Activated naive CD4-positive, alpha-beta T cell treated with anti-CD3 and anti-CD28 coated beads, Interleukin-2, amount 10 ng/mL, durations not matched to agents 7 days and 5 days (primary cell): Measurements from ENCODE around the gene PRMT7.

Source experiments
- CTCF ChIA-PET: fragments of 350-600 bp; sonication (Branson Sonifier 250); formaldehyde crosslinking; loops from one replicate; lab custom pipeline; 2021; ENCODE audit warnings: antibody characterized with exemption; lab: Charles Lee
- DNase-seq: peaks from one replicate; pipeline ENCODE4 v3.0.0-alpha.2; 2020
- H3K27ac Mint-ChIP-seq: one replicate; pipeline ENCODE4 v1.8.0; 2021; ENCODE audit warnings: mild to moderate bottlenecking, moderate library complexity, mixed read lengths
- H3K27me3 Mint-ChIP-seq: one replicate; pipeline ENCODE4 v1.8.0; 2021; ENCODE audit warnings: mild to moderate bottlenecking, mixed read lengths
- H3K36me3 Mint-ChIP-seq: one replicate; pipeline ENCODE4 v1.8.0; 2021; ENCODE audit warnings: mixed read lengths
- H3K4me1 Mint-ChIP-seq: one replicate; pipeline ENCODE4 v1.8.0; 2021; ENCODE audit warnings: mixed read lengths
- H3K4me3 Mint-ChIP-seq: one replicate; pipeline ENCODE4 v1.8.0; 2021; ENCODE audit warnings: mild to moderate bottlenecking, moderate library complexity, mixed read lengths
- H3K9me3 Mint-ChIP-seq: one replicate; pipeline ENCODE4 v1.8.0; 2021; ENCODE audit warnings: mixed read lengths

PRMT7 gene

DNA sequence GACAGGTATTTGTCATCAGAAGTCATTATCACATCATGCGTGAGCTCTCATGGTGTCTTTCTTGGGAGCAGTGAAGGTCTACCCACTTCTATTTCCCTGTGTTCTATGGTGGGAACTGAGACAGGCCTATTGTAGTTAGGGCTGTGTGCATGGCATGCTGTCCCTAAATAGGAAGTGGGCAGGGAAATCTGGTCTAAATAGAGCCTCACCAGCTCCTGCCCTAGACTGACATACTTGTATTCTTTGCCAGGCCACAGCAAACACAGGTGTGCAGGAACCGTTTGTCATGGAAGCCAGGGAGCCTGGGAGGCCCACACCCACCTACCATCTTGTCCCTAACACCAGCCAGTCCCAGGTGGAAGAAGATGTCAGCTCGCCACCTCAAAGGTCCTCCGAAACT is 36.4 kb upstream of the PRMT7 start:
- DNase-seq = no peak
- Mint-ChIP-seq H3K4me1 (peaks cover 80% of the 10 kb centered on the region), H3K4me3 (peak overlapping the region; percentile 18), H3K27ac (peak overlapping the region; percentile 91), H3K27me3 (no peaks in the 10 kb centered on the region), H3K9me3 (no peaks in the 10 kb centered on the region), H3K36me3 (peaks cover 63% of the 10 kb centered on the region)
- CTCF ChIA-PET = interaction anchor here (1.8 to 4.0 kb wide), 4 partner anchors 11 to 15 kb away, joined by 8 to 21 read pairs (median 11); partner anchors contain the start of gene SLC7A6

DNA sequence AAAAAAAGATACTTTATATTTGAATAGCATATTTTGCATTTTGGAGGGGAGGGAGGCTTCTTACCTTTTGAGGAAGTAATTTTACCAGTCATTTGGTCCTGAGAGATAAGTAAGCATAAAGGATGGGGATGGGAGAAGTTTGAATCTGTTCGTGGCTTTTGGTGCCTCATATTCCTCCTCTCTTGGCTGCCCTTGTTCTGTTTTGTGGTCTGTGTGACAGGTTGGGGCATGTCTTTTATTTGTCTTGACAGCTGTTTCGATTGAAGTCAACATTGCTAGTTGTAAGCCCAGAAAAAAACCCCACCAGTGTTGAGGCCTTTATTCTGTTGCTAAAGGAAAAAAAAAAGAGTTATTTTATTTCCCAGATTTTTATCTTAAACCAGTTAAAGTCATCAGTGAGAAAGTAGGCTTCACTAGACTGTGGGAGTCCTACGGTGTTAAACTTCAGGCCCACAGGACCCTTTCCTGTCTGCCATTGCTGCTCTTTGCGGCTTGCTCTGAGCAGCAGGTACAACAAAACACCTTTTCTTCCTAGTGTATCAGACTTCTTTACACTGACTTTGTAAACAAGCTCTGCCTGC is 35.1 kb upstream of the PRMT7 start:
- peaks cover 77% of the 10 kb centered on the region for H3K4me1 Mint-ChIP-seq
- H3K27ac Mint-ChIP-seq = peak overlapping the region; percentile 91
- H3K36me3 Mint-ChIP-seq = peaks cover 61% of the 10 kb centered on the region
- no peaks in the 10 kb centered on the region for H3K9me3 Mint-ChIP-seq
- H3K27me3 Mint-ChIP-seq = no peaks in the 10 kb centered on the region
- CTCF ChIA-PET = interaction anchor here (1.0 to 4.0 kb wide), 7 partner anchors 10 to 53 kb away, joined by 3 to 21 read pairs (median 5); partner anchors contain the start of genes PRMT7, SLC7A6 and SLC7A6OS
- H3K4me3 Mint-ChIP-seq = peak overlapping the region; percentile 39
- peak; percentile 69 for DNase-seq

DNA sequence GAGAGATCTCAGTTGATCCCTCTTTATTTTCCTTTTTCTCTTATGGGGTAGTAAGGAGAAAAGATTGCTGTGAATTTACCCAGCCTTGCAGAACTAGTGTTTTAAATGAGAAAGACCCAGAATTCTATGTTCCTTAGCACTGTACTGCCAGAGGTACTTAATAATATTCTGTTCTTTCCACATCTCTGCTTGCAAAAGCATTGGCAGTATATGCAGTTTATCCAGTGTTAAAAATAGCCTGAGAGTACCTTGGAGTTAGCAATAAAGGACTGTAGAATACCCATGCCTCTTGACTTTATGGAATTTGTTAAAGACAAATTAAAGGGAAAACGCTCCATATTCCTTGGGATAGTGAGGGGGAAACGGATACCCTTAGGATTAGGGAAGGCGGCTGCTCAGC is 34.6 kb upstream of the PRMT7 start:
- CTCF ChIA-PET = interaction anchor here (1.0 to 4.0 kb wide), 7 partner anchors 9 to 52 kb away, joined by 3 to 21 read pairs (median 5); partner anchors contain the start of genes PRMT7, SLC7A6 and SLC7A6OS
- no peaks in the 10 kb centered on the region for H3K9me3 Mint-ChIP-seq
- DNase-seq = no peak
- H3K27me3 Mint-ChIP-seq = no peaks in the 10 kb centered on the region
- peaks cover 78% of the 10 kb centered on the region for H3K4me1 Mint-ChIP-seq
- H3K27ac Mint-ChIP-seq = peak overlapping the region; percentile 91
- peaks cover 61% of the 10 kb centered on the region for H3K36me3 Mint-ChIP-seq
- H3K4me3 Mint-ChIP-seq = peak overlapping the region; percentile 39

DNA sequence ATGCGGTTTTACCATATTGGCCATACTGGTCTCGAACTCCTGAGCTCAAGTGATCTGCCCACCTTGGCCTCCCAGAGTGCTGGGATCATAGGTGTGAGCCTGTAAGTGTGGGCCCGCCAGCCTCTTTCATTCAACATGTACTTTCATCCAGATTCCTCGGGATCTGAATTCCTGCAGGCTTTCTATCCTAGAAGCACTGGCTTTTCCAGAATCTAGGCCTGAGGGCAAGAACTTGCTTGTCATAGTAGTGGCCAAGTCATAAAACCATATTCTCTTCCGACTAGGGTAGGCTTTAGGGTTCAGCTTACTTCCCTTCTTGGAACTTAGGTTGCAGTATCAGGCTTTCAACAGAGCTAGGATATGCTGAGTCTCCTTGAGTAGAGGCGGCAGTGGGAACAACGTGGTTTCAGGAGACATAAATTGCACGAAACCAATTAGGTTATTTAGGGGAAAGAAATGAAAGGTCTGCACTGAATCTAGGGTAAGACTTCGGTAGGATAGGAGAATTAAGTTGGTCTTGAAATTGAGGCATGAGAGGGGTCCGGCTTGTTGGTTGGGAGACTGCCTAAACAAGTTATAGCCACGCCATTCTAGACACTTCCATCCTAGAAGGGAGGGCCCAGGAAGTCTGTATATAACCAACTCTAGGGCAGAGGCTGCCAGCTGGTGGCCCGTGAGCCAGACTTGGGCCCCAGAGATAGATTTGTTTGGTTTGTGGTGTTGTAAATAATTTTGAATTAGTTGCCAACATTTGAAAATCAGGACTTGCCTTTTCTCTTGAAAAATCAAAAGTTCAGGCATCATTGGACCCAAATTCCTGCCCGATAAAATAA is 30.9 kb upstream of the PRMT7 start:
- Mint-ChIP-seq H3K27me3 (no peaks in the 10 kb centered on the region), H3K4me1 (peaks cover 78% of the 10 kb centered on the region), H3K4me3 (no peak overlapping the region), H3K36me3 (peaks cover 65% of the 10 kb centered on the region), H3K27ac (peak overlapping the region; percentile 33), H3K9me3 (no peaks in the 10 kb centered on the region)
- no peak for DNase-seq
- CTCF ChIA-PET = interaction anchor here (1.4 to 3.6 kb wide), 3 partner anchors 11 to 18 kb away, joined by 5 to 16 read pairs (median 9); partner anchors contain the start of gene SLC7A6

DNA sequence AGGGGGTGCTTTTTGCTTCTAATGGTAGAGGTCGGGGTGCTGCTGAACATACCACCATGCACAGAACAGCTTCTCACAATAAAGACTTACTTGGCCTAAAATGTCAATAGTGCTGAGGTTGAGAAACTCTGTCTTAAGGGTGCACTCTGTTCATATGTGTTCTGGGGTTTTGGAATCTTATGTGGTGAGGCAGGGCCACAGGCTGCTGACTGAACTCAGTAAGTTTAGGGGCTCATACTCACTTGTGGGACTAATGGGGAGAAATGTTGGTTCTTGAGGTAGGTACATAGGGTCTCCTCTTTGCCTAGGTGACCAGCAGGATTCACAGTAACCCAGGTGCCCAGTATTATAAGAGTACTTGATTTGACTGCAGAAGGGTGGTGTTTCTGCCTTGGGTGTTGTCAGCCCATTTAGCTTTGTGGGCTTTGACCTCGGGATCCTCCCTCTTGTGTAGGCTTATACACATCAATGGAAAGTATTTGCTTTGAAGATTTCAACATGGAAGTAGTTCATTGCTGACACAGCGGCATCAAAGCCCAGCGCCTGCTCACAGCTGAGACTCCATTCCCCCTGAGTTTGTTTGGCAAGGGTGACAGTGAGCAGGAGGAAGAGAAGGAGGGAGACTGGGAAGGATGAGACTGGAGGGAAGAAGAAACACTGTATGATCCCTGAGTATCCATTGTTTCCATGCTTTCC is 29.3 kb upstream of the PRMT7 start:
- Mint-ChIP-seq H3K36me3 (peaks cover 60% of the 10 kb centered on the region), H3K4me3 (peak overlapping the region; percentile 20), H3K4me1 (peaks cover 77% of the 10 kb centered on the region), H3K27me3 (no peaks in the 10 kb centered on the region), H3K27ac (peak overlapping the region; percentile 86), H3K9me3 (no peaks in the 10 kb centered on the region)
- peak; percentile 63 for DNase-seq
- CTCF ChIA-PET = interaction anchor here (3.6 kb wide), 1 partner anchor 18 kb away, joined by 16 read pairs; the partner anchor contains the start of gene SLC7A6

DNA sequence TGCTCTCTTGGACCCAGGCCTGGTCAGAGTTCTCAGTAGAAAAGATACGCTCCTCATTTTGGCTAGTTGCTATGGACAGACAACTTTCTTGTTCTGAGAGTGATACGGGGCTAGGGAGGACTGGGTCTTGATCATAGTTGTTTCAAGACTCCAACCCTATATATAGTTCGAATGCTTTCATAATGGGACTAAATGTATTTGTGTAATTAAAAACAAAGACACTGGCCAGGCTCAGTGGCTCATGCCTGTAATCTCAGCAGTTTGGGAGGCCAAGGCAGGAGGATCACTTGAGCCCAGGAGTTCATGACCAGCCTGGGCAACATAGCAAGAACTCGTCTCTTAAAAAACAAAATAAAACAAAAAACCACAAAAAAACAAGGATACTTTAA is 28.8 kb upstream of the PRMT7 start:
- no peaks in the 10 kb centered on the region for H3K9me3 Mint-ChIP-seq
- H3K4me1 Mint-ChIP-seq = peaks cover 75% of the 10 kb centered on the region
- H3K27me3 Mint-ChIP-seq = no peaks in the 10 kb centered on the region
- no peak for DNase-seq
- H3K36me3 Mint-ChIP-seq = peaks cover 59% of the 10 kb centered on the region
- H3K27ac Mint-ChIP-seq = peak overlapping the region; percentile 86
- CTCF ChIA-PET = interaction anchor here (3.6 kb wide), 1 partner anchor 18 kb away, joined by 16 read pairs; the partner anchor contains the start of gene SLC7A6
- H3K4me3 Mint-ChIP-seq = peak overlapping the region; percentile 20

DNA sequence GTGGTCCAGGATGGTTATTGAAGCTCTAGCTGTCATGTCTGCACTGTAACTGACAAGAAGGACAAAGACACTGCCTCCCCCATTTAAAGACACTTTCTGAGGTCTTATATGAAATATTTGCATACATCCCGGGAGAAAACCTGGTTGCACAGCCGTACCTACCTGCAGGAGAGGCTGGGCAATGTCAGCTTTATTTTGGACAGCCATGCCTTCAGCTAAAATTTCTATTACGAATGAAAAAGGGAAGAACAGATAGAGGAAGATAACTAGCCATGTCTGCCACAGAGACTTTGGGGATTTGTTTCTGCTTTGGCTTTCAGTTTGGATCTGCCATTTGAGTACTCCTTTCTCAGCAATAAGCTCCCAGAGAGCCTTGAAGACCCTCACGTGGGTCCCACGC is 27.5 kb upstream of the PRMT7 start:
- Mint-ChIP-seq H3K4me1 (peaks cover 87% of the 10 kb centered on the region), H3K27ac (peak overlapping the region; percentile 86), H3K27me3 (no peaks in the 10 kb centered on the region), H3K4me3 (peak overlapping the region; percentile 73), H3K9me3 (no peaks in the 10 kb centered on the region), H3K36me3 (peaks cover 72% of the 10 kb centered on the region)
- DNase-seq = no peak
- CTCF ChIA-PET = interaction anchor here (0.5 to 4.4 kb wide), 7 partner anchors 10 to 517 kb away, joined by 3 to 41 read pairs (median 4); partner anchors contain the start of genes PRMT7, SLC7A6 and SLC7A6OS

DNA sequence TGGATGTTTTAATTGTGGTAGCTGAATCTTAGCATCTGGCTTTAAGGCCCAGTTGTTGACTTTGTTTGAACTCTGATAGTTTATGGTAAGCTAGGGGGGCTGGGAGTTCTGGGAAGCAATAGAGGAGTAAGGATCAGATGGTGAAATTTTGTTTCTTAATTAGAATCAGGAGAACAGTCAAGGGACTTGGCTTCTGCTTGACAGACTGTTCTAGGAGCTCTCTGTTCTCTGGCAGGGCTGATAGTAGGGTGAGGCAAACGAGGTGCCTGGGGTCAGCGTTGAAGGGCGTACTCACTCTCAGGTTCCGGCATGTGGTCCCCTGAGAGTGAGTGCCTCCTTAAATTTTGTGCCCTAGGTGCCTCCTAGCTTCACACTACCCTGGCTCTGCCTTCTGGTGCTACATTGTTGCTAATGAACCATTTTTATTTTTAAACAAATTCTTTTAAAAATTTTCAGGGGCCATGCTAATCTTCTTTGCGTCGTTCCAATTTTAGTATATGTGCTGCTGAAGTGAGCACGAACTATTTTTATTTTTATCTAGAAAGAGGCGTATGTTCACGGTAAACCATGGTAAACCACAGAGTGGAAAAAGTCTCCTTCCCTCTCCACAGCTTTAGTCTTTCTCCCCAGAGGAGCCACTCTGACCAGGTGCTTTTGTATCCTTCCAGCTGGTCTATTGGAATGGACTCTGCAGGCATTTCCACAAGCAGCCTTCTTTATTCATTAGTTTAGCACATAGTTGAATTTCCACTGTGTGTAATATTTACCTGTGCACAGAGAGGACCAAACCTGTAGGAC is 26.8 kb upstream of the PRMT7 start:
- H3K36me3 Mint-ChIP-seq = peaks cover 72% of the 10 kb centered on the region
- DNase-seq = peak; percentile 51

DNA sequence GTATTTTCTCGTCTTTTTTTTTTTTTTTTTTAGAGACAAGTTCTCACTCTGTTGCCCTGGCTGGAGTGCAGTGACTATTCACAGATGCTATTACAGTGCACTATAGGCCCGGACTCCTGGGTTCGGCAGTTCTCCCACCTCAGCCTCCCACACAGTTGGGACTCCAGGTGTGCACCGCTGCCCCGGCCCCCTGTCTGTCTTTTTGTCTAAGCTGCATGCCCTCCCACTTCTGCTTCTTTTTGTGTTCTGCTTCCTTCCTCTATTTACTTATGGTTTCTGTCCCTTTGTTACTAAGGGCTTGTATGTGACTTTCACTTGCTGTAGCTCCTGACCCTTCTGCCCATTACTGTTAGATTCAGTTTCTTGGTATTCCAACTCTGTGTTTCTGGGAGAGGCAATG is 26.0 kb upstream of the PRMT7 start:
- H3K4me1 Mint-ChIP-seq = peaks cover 92% of the 10 kb centered on the region
- H3K4me3 Mint-ChIP-seq = peak overlapping the region; percentile 73
- H3K27ac Mint-ChIP-seq = peak overlapping the region; percentile 86
- no peaks in the 10 kb centered on the region for H3K27me3 Mint-ChIP-seq
- CTCF ChIA-PET = interaction anchor here (0.9 to 4.4 kb wide), 9 partner anchors 8 to 26 kb away, joined by 3 to 41 read pairs (median 9); partner anchors contain the start of genes PRMT7, SLC7A6 and SLC7A6OS
- no peak for DNase-seq
- no peaks in the 10 kb centered on the region for H3K9me3 Mint-ChIP-seq
- H3K36me3 Mint-ChIP-seq = peaks cover 73% of the 10 kb centered on the region

More for the DNA sequence above, 26.8 kb upstream of the PRMT7 start:
- H3K9me3 Mint-ChIP-seq = no peaks in the 10 kb centered on the region
- peaks cover 92% of the 10 kb centered on the region for H3K4me1 Mint-ChIP-seq
- CTCF ChIA-PET = interaction anchor here (0.5 to 4.4 kb wide), 11 partner anchors 9 to 516 kb away, joined by 3 to 41 read pairs (median 5); partner anchors contain the start of genes PRMT7, SLC7A6 and SLC7A6OS
- H3K27ac Mint-ChIP-seq = peak overlapping the region; percentile 86
- no peaks in the 10 kb centered on the region for H3K27me3 Mint-ChIP-seq
- H3K4me3 Mint-ChIP-seq = peak overlapping the region; percentile 73

DNA sequence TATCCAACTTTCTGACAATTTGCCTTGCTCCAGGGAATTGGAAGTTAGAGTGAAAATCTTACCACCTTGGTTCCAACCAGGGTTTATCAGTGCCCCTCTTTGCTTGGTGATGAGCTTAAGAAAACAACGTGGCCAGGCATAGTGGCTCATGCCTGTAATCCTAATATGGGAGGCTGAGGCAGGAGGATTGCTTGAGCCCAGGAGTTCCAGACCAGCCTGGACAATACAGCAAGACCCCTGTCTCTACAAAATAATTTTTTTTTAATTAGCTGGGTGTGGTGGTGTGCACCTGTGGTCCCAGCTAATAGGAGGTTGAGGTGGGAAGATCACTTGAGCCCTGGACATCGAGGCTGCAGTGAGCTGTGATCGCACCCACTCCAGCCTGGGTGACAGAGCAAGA is 25.1 kb upstream of the PRMT7 start:
- H3K36me3 Mint-ChIP-seq = peaks cover 77% of the 10 kb centered on the region
- H3K4me1 Mint-ChIP-seq = peaks cover 95% of the 10 kb centered on the region
- H3K27me3 Mint-ChIP-seq = no peaks in the 10 kb centered on the region
- CTCF ChIA-PET = interaction anchor here (1.4 to 4.4 kb wide), 8 partner anchors 9 to 43 kb away, joined by 5 to 41 read pairs (median 9); partner anchors contain the start of genes PRMT7, SLC7A6 and SLC7A6OS
- no peak for DNase-seq
- peak overlapping the region; percentile 73 for H3K4me3 Mint-ChIP-seq
- H3K27ac Mint-ChIP-seq = peak overlapping the region; percentile 86
- no peaks in the 10 kb centered on the region for H3K9me3 Mint-ChIP-seq

DNA sequence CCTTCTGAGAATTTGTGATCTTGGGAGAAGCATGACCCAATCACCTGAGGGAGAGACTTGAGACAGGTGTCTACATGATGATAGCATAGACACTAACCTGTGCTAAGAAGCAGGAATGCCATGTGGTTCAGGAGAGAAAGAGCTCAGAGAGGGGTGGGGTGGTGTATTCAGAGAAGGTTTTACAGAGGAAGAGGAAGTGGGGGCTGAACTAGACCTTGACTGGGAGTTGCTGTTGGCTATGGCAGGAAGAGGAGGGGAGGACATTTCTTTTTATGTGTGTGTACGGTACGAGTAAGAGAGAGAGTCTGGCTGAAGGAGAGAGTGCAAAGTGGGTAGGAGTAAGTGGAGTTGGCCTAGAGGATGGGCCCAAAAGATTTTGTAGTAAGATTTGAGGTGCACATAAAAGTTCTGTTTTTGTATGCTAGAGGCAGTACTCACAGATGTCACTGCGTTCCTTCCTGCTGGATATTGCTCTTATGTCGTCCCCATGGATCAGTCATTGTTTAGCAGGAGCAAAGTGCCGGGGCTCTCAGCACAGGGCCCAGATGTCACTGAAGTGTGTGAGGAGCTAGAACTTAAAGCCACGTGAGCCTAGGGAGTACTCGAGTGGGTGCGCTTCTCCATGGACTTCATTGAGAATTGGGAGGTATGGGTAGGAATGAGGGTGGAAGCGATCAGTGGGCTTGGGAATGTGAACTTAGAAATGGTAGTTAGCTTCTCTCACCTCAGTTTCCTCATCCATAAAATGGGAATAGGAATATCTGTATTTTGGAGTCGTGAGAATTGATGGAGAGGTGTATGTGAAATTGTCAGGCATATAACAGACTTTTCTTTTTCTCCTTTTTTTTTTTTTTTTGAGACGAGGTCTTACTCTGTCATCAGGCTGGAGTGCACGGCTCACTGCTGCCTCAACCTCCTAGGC is 24.4 kb upstream of the PRMT7 start:
- peak overlapping the region; percentile 86 for H3K27ac Mint-ChIP-seq
- no peaks in the 10 kb centered on the region for H3K27me3 Mint-ChIP-seq
- H3K9me3 Mint-ChIP-seq = no peaks in the 10 kb centered on the region
- peaks cover 95% of the 10 kb centered on the region for H3K4me1 Mint-ChIP-seq
- CTCF ChIA-PET = interaction anchor here (0.8 to 4.4 kb wide), 8 partner anchors 10 to 43 kb away, joined by 3 to 41 read pairs (median 9); partner anchors contain the start of genes PRMT7, SLC7A6 and SLC7A6OS
- H3K4me3 Mint-ChIP-seq = peak overlapping the region; percentile 73
- H3K36me3 Mint-ChIP-seq = peaks cover 76% of the 10 kb centered on the region
- DNase-seq = peak; percentile 59
